NCI-H2171 treated with DMSO at 0.1 percent for 48 hours (cell line): ENCODE data around the gene GDF9.

Experiments
- DNase-seq: peaks from one replicate; lab custom pipeline; 2025; lab: John Stamatoyannopoulos, UW

The GDF9 gene

DNA sequence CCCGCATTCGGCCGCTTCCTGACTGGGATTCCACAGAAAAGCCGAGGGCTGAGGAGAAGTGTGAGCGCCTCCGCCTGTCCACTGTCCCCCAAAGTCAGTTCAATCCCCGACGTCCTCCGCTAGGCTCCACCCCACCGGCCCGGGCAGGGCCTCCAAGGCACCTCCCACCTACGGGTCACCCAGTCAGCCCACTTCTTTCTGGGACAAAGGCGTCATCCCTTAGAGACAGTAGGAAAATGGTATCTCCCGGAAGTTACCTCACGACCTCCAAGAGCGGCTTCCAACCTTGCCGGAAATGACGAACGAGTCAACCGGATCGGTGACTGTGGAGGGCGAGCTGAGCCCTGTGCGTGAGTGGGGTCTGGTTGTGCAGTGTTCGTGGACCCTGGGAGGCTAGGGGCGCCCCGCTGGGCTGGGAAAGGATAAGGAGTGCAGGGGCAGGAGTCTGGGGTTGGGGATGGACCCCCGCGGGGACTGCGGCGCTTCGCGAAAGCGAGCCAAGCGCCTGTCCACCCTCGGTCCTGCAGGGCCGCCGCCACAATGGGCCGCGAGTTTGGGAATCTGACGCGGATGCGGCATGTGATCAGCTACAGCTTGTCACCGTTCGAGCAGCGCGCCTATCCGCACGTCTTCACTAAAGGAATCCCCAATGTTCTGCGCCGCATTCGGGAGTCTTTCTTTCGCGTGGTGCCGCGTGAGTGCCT is at the start of gene GDF9, which contains the start of gene UQCRQ:
Gene GDF9 (minus strand): TSS at position 128 of the 704 bp plus-strand sequence. CDS start 1,936 bp downstream, outside the sequence.
Gene UQCRQ (plus strand): TSS at position 301 of the 704 bp plus-strand sequence. CDS start 240 bp downstream, at position 541.
- DNase-seq = peak; percentile 97

DNA sequence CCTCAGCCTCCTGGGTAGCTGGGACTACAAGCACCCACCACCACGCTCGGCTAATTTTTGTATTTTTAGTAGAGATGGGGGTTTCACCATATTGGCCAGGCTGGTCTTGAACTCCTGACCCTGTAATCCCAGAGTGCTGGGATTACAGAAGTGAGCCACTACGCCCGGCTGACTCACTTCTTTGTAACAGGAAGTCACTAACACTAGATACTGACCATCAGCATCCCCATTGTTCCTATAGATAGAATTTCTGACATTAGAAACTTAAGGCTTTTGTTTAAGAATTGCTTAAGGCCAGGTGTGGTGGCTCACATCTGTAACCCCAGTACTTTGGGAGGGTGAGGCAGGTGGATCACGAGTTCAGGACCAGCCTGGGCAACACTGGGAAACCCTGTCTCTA is 49.4 kb upstream of the GDF9 start:
- no peak for DNase-seq

- no peak for DNase-seq
Measured at GRCh38 chr5:132909702-132910101, 43.4 kb upstream of the GDF9 start.

DNA sequence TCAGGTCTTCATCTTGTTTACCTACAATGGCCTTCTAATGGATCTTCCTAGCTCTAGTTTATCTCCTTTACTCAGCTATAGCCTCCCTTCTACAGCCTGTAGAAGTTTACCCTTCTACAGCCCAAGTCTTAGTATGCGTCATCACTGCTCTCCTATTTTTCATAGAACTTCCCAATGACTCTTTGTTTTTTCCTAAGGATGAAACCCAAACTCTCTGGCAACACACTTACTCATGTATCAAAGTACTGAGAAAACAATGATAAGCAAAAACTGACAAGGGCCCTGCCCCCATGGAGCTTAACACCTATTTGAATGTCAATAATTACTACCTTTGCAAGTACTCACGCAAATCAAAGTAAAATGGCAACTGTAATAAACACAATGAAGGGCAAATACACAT is 40.9 kb upstream of the GDF9 start:
- DNase-seq = no peak

DNA sequence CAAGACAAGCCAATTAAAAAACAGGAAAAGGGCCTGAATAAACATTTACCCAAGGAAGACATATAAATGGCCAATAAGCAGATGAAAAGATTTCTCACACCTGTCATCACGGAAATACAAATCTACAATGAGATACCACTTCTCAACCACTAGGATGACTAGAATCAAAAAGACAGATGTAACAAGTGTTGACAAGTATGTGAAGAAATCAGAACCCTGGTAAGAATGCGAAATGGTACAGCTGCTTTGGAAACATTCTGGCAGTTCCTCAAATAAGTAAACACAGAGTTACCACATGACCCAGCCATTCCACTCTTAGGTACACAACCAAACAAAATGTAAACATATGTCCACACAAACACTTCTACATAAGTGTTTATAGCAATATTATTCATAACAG is 39.7 kb upstream of the GDF9 start:
- no peak for DNase-seq

GRCh38 chr5:132901730-132902129 is 35.5 kb upstream of the GDF9 start:
- no peak for DNase-seq

GRCh38 chr5:132901036-132901435 is 34.8 kb upstream of the GDF9 start:
- DNase-seq = no peak

- no peak for DNase-seq
Measured at GRCh38 chr5:132898094-132898493, 31.8 kb upstream of the GDF9 start.

GRCh38 chr5:132896685-132897084 is 30.4 kb upstream of the GDF9 start:
- DNase-seq = no peak

DNA sequence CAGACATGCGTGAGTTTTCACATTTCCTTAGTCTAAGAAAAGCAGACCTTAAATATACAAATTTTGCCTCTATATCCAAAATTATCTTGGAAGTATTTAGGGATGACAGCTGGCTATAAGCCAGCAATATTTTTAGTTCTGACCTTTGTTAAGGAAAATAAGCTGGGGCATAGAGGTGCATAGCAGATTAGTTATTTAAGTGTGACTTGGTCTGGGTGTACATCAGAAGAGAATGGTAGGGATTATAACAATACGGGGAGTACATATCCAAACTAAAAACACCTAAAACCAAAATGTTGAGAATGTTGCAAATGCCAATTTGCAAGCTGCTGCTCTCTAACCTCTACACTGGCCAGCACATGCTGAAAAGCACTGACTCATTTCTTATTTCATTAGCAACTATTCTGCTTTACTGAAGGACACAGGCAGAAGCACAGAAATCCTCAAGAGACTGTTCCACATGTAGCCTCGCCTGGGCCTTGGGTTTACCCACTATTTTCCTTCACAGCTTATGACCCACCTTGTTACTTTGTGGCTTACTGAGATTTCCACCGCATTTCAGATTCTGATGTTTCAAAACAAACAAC is 29.5 kb upstream of the GDF9 start:
- DNase-seq = no peak

- DNase-seq = no peak
Measured at GRCh38 chr5:132890817-132891216, 24.5 kb upstream of the GDF9 start.

DNA sequence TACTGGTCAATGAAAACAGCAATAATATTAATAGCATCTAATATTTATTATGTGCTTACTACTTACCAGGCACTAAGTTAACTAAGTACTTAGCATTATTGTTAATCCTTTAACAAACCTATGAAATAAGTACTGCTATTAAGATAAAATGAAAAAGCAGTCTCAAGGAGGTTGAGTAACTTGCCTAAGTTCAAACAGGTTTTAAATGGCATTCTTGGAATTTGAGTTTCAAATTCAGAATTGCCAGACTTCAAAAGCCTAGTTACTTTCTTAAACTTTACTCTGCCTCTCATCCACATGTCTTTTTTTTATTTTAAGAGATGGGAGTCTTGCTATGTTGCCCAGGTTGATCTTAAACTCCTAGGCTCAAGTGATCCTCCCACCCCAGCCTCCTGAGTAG is 23.2 kb upstream of the GDF9 start:
- no peak for DNase-seq

DNA sequence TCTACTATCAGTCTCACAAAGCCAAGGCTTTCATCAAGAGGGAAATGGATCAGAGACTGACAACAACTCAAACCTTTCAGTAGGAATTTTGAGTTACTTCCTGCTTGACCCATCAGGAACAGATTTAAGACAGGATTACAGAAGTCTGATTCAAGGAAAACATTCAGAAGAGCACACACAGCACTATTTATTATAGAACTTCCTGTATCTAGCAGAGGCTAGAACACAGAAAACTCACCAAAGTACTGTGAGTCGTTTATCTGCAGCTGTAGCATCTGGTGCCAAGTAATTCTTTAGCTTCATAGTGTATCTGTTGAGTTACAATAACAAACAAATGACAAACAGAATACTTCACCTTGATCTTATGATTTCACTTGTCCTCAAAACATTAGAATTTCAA is 21.0 kb upstream of the GDF9 start:
- DNase-seq = no peak

DNA sequence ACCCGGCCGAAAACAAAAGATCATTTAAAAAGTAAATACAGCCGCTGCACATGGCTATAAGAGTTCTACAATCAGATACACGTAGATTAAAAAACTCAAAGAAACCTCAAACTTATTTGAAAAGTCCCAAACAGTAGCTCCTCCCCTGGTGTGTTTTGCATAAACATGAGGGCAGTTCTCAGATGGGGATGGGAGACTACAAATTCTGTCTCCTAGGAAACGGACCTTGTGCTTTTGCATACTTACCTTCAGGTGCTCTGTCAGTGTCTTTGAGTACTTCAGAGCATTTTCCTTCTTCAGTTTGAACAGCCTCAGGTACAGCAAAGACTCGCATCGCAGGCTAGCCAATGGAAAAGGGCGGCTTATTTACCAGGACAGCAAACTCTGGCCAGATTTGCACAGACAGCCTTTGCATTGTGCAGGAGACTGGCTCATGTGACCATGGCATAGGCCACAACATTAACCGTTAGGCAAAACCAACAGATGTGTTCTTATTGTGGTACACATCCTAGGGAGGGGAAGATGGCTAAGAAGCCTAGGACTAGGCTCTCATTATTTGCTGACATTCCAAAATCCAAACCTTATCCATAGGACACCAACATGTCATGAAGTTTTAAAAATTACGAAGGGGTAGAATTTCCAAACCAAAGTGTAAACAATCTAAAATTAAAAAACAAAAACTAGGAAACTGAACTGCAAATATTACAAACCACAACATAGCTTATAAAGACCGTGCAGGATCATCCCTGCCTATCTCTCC is 20.0 kb upstream of the GDF9 start:
- DNase-seq = no peak

DNA sequence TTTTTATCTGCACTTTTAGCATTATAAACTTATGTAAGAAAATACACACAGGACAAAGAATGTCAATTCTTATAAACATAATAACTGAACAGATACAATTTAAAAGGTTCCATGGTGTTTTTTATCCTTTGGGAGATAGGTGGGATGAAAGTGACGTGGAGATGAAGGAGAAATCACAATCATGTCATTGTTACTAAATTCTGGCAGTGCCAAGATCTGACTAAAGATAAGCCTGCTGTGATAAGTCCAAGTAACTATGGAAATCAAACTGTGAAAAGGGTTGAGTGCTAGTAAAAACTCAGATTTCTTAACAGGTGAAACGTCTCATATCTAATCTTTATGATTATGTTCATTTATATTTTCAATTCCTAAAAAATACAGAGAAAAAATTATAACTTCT is 18.3 kb upstream of the GDF9 start:
- no peak for DNase-seq

DNA sequence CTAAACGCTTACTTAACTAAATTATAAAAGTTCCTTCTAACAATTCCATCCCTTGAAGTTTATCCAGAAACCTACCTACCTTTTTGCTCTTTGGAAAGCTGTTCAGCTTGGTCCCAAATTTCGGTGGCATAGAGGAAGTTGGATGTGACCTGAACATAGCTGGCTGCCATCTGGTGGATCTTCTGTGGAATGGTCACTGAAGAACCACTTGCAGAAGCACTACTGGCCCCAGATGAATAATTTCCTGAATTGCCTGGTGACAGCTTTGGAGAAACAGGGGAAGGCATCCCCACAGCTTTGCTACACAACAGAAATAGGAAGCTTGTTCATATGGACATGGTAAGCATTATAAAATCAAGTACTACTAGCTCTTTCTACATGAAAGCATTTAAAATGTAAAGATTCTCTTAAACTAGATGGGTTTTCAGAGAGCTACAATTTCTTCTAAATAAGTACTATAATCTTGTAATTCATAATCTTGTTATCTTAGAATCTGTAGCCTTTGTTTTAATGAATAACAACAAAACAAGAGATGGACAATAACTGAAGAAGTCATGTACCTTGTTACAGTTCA is 17.1 kb upstream of the GDF9 start:
- DNase-seq = peak; percentile 56

DNA sequence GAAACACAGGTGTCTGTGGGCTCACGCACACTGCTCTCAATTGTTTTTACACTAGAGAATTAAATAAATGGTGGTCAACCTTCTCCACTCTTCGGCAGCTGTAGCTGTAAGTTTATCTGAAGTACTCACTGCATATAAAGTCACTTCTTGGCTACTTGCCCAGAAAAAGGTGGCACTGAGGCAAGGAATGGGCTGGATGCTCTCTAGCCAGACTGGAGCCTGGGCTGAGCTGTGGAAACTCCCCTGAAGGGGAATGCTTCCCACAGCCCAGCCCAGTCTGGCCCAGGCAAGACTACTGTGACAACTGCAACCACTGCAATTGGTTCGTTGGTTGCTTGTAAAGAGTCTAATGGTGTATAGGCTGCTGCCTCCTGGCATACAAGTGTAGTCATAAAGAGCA is 11.7 kb upstream of the GDF9 start:
- DNase-seq = peak; percentile 34

GRCh38 chr5:132877466-132877865 is 11.2 kb upstream of the GDF9 start:
- DNase-seq = no peak

DNA sequence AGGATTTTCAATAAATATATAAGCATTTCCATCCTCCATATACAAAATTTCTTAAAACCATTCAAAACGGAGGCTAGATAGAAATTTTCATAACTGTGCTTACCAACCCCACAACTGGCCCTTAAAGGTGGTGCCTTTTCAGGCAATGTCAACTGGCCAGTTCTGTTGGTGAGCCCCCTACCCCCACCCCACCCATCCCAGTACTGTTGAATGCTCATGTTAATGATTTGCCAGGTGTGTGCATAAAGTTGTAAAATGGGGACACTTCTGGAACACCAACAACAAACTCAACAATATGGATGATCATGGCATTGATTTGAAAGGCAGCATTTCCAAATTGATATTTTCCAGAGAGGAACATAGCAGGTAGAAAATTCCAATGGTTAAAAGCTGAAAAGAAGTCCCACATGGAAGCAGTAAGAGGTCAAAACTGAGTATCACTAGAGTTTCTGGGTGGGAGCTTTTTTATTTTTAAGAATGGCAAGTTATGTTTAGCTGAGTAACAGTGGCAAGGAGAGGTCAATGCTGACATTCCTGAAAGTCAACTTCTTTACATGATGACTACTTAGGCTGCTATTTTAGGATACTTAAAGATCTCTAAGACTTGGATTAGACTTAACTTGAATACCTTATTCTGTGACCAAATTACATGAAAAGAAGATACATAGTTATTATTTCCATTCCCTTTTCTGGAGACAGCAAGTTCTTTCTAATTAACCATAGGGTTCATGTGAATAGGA is 9.9 kb upstream of the GDF9 start:
- DNase-seq = no peak

DNA sequence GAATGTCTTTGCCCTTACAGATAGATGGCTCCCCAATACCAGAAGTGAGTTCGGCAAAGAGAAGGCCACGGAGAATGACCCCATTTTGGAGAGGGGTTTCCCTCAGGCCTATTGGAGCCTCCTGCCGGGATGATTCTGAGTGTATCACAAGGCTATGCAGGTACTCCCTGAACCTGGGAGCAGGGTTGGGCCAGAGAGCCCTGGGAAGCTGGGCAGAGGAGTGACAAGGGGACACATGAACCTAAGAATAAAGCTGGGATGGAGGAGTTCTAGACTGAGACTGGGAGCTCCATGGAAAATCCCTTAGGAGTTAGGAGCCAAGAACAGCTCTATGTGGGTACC is 7.6 kb upstream of the GDF9 start:
- DNase-seq = no peak

GRCh38 chr5:132873119-132873929 is 7.1 kb upstream of the GDF9 start, which contains the start of gene LEAP2:
Gene LEAP2, plus strand, starts transcription at chr5:132873668. Its CDS starts 27 bp downstream, at chr5:132873695.
- no peak for DNase-seq
